ENCODE data around the gene SMYD3. TPM values are rescaled to one million over a fixed set of nuclear protein-coding genes. Genes with fewer than 3 reads are reported as not detected.

SMYD3 gene
- total and polyA plus RNA-seq, 9 of the 15 experiments (the other 6 are each of a cell fraction or from before 2014, with no cell fraction given), result 128 to 440 (median 197) TPM

- FAIRE-seq, result no peak
- 3% methylated on average over 17 of the region's 17 CpGs for WGBS (ENCODE audit: insufficient coverage, low coverage, missing lambda C conversion rate)
- no peak overlapping the region for H3K9ac ChIP-seq (ENCODE audit: insufficient read depth in 1 of 2, low read depth in 2 of 2, low read length in 2 of 2)
- H3K4me2 ChIP-seq (ENCODE audit: insufficient read depth, low read length), result no peak overlapping the region
- H3K79me2 ChIP-seq (ENCODE audit: control insufficient read depth, insufficient read depth, low read length), result no peaks in the 10 kb centered on the region
- no peak; the same call in 2 of the 3 replicates for ATAC-seq
- H2AFZ ChIP-seq (ENCODE audit: low read depth, low read length), result no peak overlapping the region
- no TSS peak for BruUV-seq (replicated peaks)
- H3K27me3 ChIP-seq (ENCODE audit: control insufficient read depth in 2 of 2, insufficient read depth in 2 of 2, low read length in 2 of 2), result peaks cover 0 to 35% of the 10 kb centered on the region in 2 experiments; a peak in 2 of 5 replicates
- intact Hi-C loops (cut with micrococcal nuclease) (no loop called here), in situ Hi-C loops (cut with MboI) (no loop called here)
- no peak overlapping the region for H3K4me3 ChIP-seq
- POLR2A ChIA-PET, result interaction anchor here (1.0 kb wide), 1 partner anchor 10 kb away, joined by 4 read pairs; no protein-coding TSS in a partner anchor
- H3K27ac ChIP-seq (ENCODE audit: extremely low read depth, low read depth, low read length), result no peak overlapping the region
- H3K36me3 ChIP-seq (ENCODE audit: control insufficient read depth, insufficient read depth, low read length), result no peaks in the 10 kb centered on the region
- peaks cover 27% of the 10 kb centered on the region for H3K9me3 ChIP-seq (replicated peaks; ENCODE audit: control insufficient read depth, insufficient read depth, low read depth, low read length)
- TF ChIP-seq NFIX (CRISPR knock-in tag; IDR thresholded peaks at IDR 0.05; ENCODE audit: low read depth) (no peak), DIDO1 (tag; IDR thresholded peaks at IDR 0.05; ENCODE audit: low read depth) (no peak), ASH1L (IDR thresholded peaks at IDR 0.05; ENCODE audit: borderline replicate concordance, low read depth, partially characterized antibody) (no peak)
- TF ChIP-seq, protein P1, sequence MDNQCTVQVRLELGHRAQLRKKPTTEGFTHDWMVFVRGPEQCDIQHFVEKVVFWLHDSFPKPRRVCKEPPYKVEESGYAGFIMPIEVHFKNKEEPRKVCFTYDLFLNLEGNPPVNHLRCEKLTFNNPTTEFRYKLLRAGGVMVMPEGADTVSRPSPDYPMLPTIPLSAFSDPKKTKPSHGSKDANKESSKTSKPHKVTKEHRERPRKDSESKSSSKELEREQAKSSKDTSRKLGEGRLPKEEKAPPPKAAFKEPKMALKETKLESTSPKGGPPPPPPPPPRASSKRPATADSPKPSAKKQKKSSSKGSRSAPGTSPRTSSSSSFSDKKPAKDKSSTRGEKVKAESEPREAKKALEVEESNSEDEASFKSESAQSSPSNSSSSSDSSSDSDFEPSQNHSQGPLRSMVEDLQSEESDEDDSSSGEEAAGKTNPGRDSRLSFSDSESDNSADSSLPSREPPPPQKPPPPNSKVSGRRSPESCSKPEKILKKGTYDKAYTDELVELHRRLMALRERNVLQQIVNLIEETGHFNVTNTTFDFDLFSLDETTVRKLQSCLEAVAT (IDR thresholded peaks at IDR 0.05), result no peak
- DNase-seq (ENCODE audit: extremely low read depth in 1 of 4, low spot score in 3 of 4), result no peak
- no peaks in the 10 kb centered on the region for H4K20me1 ChIP-seq (replicated peaks; ENCODE audit: control insufficient read depth, insufficient read depth, low read length)
- CTCF ChIA-PET (ENCODE audit: low intra/inter-chr PET ratio), result no interaction called here
- no peaks in the 10 kb centered on the region for H3K9me1 ChIP-seq (ENCODE audit: control insufficient read depth, insufficient read depth, low read length)
- peaks cover 0 to 6% of the 10 kb centered on the region in 2 experiments; a peak in 2 of 5 replicates for H3K4me1 ChIP-seq (replicated peaks in 1 of 2; ENCODE audit: control insufficient read depth in 2 of 2, insufficient read depth in 2 of 2, low read length in 2 of 2)
Observed at GRCh38 chr1:246518456-246519205, 11.6 kb upstream of the SMYD3 start.

Measured in K562 (cell line).